Mucosa of descending colon (tissue), 3 donors: ENCODE data around the gene BET1. TPM values are rescaled to one million over a fixed set of nuclear protein-coding genes. Genes with fewer than 3 reads are reported as not detected.

Source experiments
- ATAC-seq: fragments of 200-7000 bp; cut with Tn5 transposase; one replicate; pipeline ENCODE4 v1.9.1; 2020; ENCODE audit warnings: mild to moderate bottlenecking, moderate library complexity
- DNase-seq, 3 donors: peaks; one replicate each; pipeline ENCODE4 v3.0.0-alpha.2; 2020
- H3K36me3 ChIP-seq: fragments of 200-600 bp; one replicate; pipeline ENCODE4 v1.8.0; 2021; ENCODE audit warnings: low read depth, mild to moderate bottlenecking
- H3K4me1 ChIP-seq: fragments of 200-600 bp; one replicate; pipeline ENCODE4 v1.8.0; 2021; ENCODE audit warnings: low read depth, mild to moderate bottlenecking
- H3K4me3 ChIP-seq: fragments of 200-600 bp; one replicate; pipeline ENCODE4 v1.8.0; 2021; ENCODE audit warnings: mild to moderate bottlenecking
- H3K9me3 ChIP-seq: fragments of 200-600 bp; one replicate; pipeline ENCODE4 v1.8.0; 2021; ENCODE audit warnings: mild to moderate bottlenecking
- CTCF ChIP-seq: fragments of 200-600 bp; IDR thresholded peaks from one replicate; pipeline ENCODE4 v1.8.0; 2022; ENCODE audit warnings: antibody characterized with exemption, mild to moderate bottlenecking
- intact Hi-C, 2 donors: fragments of 100-400 bp; cut with DNase I in 1 of 2; cut with micrococcal nuclease in 1 of 2; formaldehyde crosslinking; loops; one replicate each; pipeline versions ENCODE4 v1.11.0 to v1.11.1; 2022; cut with DNase I, micrococcal nuclease
- total RNA-seq, 3 donors: library from RNA; stranded (reverse); fragmentation: NEBNext Ultra II Directional in 2 of 3; extraction: Animal tissue kit (Norgen Biotek cat#: 25700) in 2 of 3; gene quantifications; one replicate each; pipeline versions ENCODE4 v1.2.1 to v1.2.4, GENCODE V29; 2021 to 2023
- donor health status: DM: no; HTN: no; CAD: no; lungs with moderate emphysema.
- donor health status: DM: no; HTN: no; CAD: no.
- donor health status: DM: no; HTN: yes; CAD: no.

BET1 gene
- total RNA-seq, 3 donors from 2014 or later: 16.4 to 21.4 (median 18.9) TPM

- intact Hi-C loops: no loop called here
- DNase-seq (no peak), ATAC-seq (no peak)
- TF ChIP-seq CTCF: no peak
- Histone ChIP-seq H3K9me3 (no peaks in the 10 kb centered on the region), H3K36me3 (no peaks in the 10 kb centered on the region), H3K4me1 (no peaks in the 10 kb centered on the region), H3K4me3 (no peak overlapping the region)
These were observed 20.1 kb downstream of the BET1 start for GRCh38 chr7:93984024-93984423.

- Histone ChIP-seq H3K36me3 (no peaks in the 10 kb centered on the region), H3K4me1 (no peaks in the 10 kb centered on the region), H3K9me3 (no peaks in the 10 kb centered on the region), H3K4me3 (no peak overlapping the region)
- no peak for ATAC-seq
- no peak for TF ChIP-seq CTCF
- DNase-seq: peak in 1 of 3 donors; percentile 3
- intact Hi-C loops: no loop called here
These were observed 22.7 kb downstream of the BET1 start for GRCh38 chr7:93981480-93981874.

GRCh38 chr7:93980744-93981479, 23.2 kb downstream of the BET1 start:
- intact Hi-C loops: no loop called here
- ATAC-seq: no peak
- no peak for TF ChIP-seq CTCF
- H3K9me3 ChIP-seq: no peaks in the 10 kb centered on the region
- no peaks in the 10 kb centered on the region for H3K36me3 ChIP-seq
- no peak for DNase-seq
- H3K4me3 ChIP-seq: no peak overlapping the region
- no peaks in the 10 kb centered on the region for H3K4me1 ChIP-seq

- no peak for TF ChIP-seq CTCF
- Histone ChIP-seq H3K9me3 (no peaks in the 10 kb centered on the region), H3K4me1 (no peaks in the 10 kb centered on the region), H3K36me3 (no peaks in the 10 kb centered on the region), H3K4me3 (no peak overlapping the region)
- DNase-seq (no peak), ATAC-seq (no peak)
- intact Hi-C loops: no loop called here
These were observed 26.8 kb downstream of the BET1 start for GRCh38 chr7:93977211-93977950.

- TF ChIP-seq CTCF: no peak
- ATAC-seq: no peak
- Histone ChIP-seq H3K36me3 (no peaks in the 10 kb centered on the region), H3K9me3 (no peaks in the 10 kb centered on the region), H3K4me1 (no peaks in the 10 kb centered on the region), H3K4me3 (no peak overlapping the region)
- no peak for DNase-seq
- intact Hi-C loops: no loop called here
These were observed 31.0 kb downstream of the BET1 start for GRCh38 chr7:93973134-93973533.
